ENCODE data around the gene TNNT2.

- TF ChIP-seq CTCF (IDR thresholded peaks at IDR 0.05; ENCODE audit: low read depth, low read length) (no peak), EZH2phosphoT487 (IDR thresholded peaks at IDR 0.05; ENCODE audit: low read depth) (no peak)
Observed at GRCh38 chr1:201374364-201374763, 3.1 kb downstream of the TNNT2 start.

All from OCI-LY3 (cell line).